Gastroesophageal sphincter (tissue), 3 donors: ENCODE measurements around the gene CHIT1.

Experiments used
- EP300 ChIP-seq: sonication (generic); formaldehyde crosslinking; IDR thresholded peaks from one replicate; pipeline ENCODE4 v1.6.1; 2017; ENCODE audit warnings: antibody characterized with exemption, mild to moderate bottlenecking
- POLR2A ChIP-seq, 2 donors: fragments of 450-650 bp; IDR thresholded peaks; one replicate each; pipeline ENCODE4 v1.6.1; 2017; ENCODE audit warnings: antibody characterized with exemption in 2 of 2, mild to moderate bottlenecking in 2 of 2, moderate library complexity in 1 of 2
- POLR2AphosphoS5 ChIP-seq: sonication (generic); formaldehyde crosslinking; IDR thresholded peaks from one replicate; pipeline ENCODE4 v1.6.1; 2017; ENCODE audit warnings: antibody characterized with exemption
- TF ChIP-seq, protein P1 (sequence below), 4 experiments: fragments of 200-600 bp in 2 of 4; fragments of 450-650 bp in 2 of 4; sonication (generic) in 1 of 4; IDR thresholded peaks; one replicate each; pipeline ENCODE4 v1.5.1; 2017 to 2019; ENCODE audit warnings: antibody characterized with exemption in 4 of 4, mild to moderate bottlenecking in 2 of 4, moderate library complexity in 2 of 4

DNA sequence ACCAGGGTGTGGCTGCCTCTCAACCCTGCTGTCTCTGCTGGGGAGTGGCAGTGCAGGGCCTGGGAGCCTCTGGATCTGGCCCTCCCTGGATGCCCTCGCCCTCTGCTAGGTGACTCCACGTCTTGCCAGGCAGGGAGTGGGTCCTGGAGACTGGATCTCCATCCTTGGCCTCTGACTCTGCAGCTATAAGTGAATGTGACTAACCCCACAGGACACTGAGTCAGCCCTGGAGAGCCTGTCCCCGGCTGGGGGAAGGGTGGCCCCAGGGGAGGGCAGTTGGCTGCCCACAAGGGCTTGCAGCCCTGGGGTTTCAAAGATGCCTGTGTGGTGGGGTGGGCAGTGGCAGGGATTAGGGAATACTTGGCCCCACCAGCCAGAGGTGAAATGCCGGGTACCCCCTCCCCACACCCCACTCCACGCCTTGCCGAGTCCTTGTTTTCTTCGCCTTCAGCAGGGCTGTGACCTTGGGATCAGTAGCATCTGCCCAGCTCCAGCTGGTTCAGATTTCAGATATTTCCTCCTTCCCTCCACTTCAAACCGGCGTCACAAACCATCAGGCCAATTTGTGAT is 51.9 kb downstream of the CHIT1 start:
- TF ChIP-seq, protein P1, sequence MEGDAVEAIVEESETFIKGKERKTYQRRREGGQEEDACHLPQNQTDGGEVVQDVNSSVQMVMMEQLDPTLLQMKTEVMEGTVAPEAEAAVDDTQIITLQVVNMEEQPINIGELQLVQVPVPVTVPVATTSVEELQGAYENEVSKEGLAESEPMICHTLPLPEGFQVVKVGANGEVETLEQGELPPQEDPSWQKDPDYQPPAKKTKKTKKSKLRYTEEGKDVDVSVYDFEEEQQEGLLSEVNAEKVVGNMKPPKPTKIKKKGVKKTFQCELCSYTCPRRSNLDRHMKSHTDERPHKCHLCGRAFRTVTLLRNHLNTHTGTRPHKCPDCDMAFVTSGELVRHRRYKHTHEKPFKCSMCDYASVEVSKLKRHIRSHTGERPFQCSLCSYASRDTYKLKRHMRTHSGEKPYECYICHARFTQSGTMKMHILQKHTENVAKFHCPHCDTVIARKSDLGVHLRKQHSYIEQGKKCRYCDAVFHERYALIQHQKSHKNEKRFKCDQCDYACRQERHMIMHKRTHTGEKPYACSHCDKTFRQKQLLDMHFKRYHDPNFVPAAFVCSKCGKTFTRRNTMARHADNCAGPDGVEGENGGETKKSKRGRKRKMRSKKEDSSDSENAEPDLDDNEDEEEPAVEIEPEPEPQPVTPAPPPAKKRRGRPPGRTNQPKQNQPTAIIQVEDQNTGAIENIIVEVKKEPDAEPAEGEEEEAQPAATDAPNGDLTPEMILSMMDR (IDR thresholded peaks at IDR 0.05): no peak
- no peak for TF ChIP-seq POLR2A (IDR thresholded peaks at IDR 0.05)
- TF ChIP-seq EP300: no peak
- TF ChIP-seq POLR2AphosphoS5: no peak
